Measurements from ENCODE around the gene GMPPA. TPM values are rescaled to one million over a fixed set of nuclear protein-coding genes. Genes with fewer than 3 reads are reported as not detected.

GMPPA gene
- polyA plus RNA-seq, 1 donor (not counting 4 experiments of a cell fraction or from before 2014, with no cell fraction given) = 50.6 TPM

GRCh38 chr2:219489315-219489714 is 9.4 kb upstream of the GMPPA start:
- TF ChIP-seq CTCF (optimal IDR thresholded peaks at IDR 0.05 in 1 of 3, IDR thresholded peaks at IDR 0.05 in 1 of 3, conservative IDR thresholded peaks at IDR 0.05 in 1 of 3; ENCODE audit: extremely low read depth in 1 of 3, insufficient read depth in 2 of 3, low read length in 3 of 3) = no peak
- no peak for TF ChIP-seq EZH2 (IDR thresholded peaks at IDR 0.05; ENCODE audit: low read length)
- Histone ChIP-seq H3K9me3 (ENCODE audit: control insufficient read depth, low read depth, low read length) (no peaks in the 10 kb centered on the region), H3K9ac (ENCODE audit: control insufficient read depth, extremely low read depth, insufficient read depth, low read length) (no peak overlapping the region), H3K4me2 (ENCODE audit: control insufficient read depth, extremely low read depth, insufficient read depth, low read depth, low read length) (no peak overlapping the region), H3K4me1 (ENCODE audit: control insufficient read depth, extremely low read depth, insufficient read depth, low read length) (no peaks in the 10 kb centered on the region), H3K27me3 (ENCODE audit: control insufficient read depth, extremely low read depth, insufficient read depth, low read length) (peaks cover 34% of the 10 kb centered on the region), H3K4me3 (ENCODE audit: control insufficient read depth in 2 of 3, extremely low read depth in 1 of 3, insufficient read depth in 2 of 3, low read depth in 1 of 3, low read length in 3 of 3) (no peak overlapping the region), H3K9me1 (ENCODE audit: control insufficient read depth, extremely low read depth, insufficient read depth, low read length) (no peaks in the 10 kb centered on the region), H3K79me2 (ENCODE audit: control insufficient read depth, insufficient read depth, low read length) (no peaks in the 10 kb centered on the region), H2AFZ (ENCODE audit: control insufficient read depth, low read length) (no peak overlapping the region), H3K27ac (ENCODE audit: control insufficient read depth, insufficient read depth, low read length) (no peak overlapping the region), H4K20me1 (ENCODE audit: control insufficient read depth, extremely low read depth, insufficient read depth, low read length) (peaks cover 2% of the 10 kb centered on the region), H3K36me3 (ENCODE audit: control insufficient read depth in 2 of 2, extremely low read depth in 1 of 2, insufficient read depth in 2 of 2, low read length in 2 of 2) (peaks cover 0 to 3% of the 10 kb centered on the region in 2 experiments)
- dilution Hi-C loops (cut with MboI; ENCODE audit: extremely low pct_ligation_motif_present, low sequenced_read_pairs) = no loop called here
- FAIRE-seq (no peak), DNase-seq (ENCODE audit: low read depth, low spot score) (no peak)

DNA sequence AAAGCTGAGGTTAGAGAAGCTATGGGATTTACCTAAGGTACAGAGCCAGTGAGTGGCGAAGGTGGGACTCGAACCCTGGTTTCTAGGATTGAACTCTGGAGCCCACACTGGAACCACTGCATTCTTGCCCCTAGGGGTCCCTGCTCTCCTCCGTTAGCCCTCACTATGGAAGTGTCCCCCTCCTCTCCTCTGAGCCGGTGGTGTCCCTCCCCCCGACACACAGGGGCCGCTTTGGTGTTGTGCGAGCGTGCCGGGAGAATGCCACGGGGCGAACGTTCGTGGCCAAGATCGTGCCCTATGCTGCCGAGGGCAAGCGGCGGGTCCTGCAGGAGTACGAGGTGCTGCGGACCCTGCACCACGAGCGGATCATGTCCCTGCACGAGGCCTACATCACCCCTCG is 8.5 kb upstream of the GMPPA start:
- H3K4me2 ChIP-seq (ENCODE audit: control insufficient read depth, extremely low read depth, insufficient read depth, low read depth, low read length) = no peak overlapping the region
- H2AFZ ChIP-seq (ENCODE audit: control insufficient read depth, low read length) = no peak overlapping the region
- dilution Hi-C loops (cut with MboI; ENCODE audit: extremely low pct_ligation_motif_present, low sequenced_read_pairs) = no loop called here
- no peaks in the 10 kb centered on the region for H3K4me1 ChIP-seq (ENCODE audit: control insufficient read depth, extremely low read depth, insufficient read depth, low read length)
- peaks cover 3% of the 10 kb centered on the region for H4K20me1 ChIP-seq (ENCODE audit: control insufficient read depth, extremely low read depth, insufficient read depth, low read length)
- no peak overlapping the region for H3K9ac ChIP-seq (ENCODE audit: control insufficient read depth, extremely low read depth, insufficient read depth, low read length)
- H3K9me1 ChIP-seq (ENCODE audit: control insufficient read depth, extremely low read depth, insufficient read depth, low read length) = no peaks in the 10 kb centered on the region
- H3K36me3 ChIP-seq (ENCODE audit: control insufficient read depth in 2 of 2, extremely low read depth in 1 of 2, insufficient read depth in 2 of 2, low read length in 2 of 2) = peaks cover 0 to 3% of the 10 kb centered on the region in 2 experiments
- H3K79me2 ChIP-seq (ENCODE audit: control insufficient read depth, insufficient read depth, low read length) = no peaks in the 10 kb centered on the region
- peaks cover 34% of the 10 kb centered on the region for H3K27me3 ChIP-seq (ENCODE audit: control insufficient read depth, extremely low read depth, insufficient read depth, low read length)
- DNase-seq (ENCODE audit: low read depth, low spot score) (no peak), FAIRE-seq (no peak)
- no peak overlapping the region for H3K27ac ChIP-seq (ENCODE audit: control insufficient read depth, insufficient read depth, low read length)
- TF ChIP-seq EZH2 (IDR thresholded peaks at IDR 0.05; ENCODE audit: low read length) (no peak), CTCF (optimal IDR thresholded peaks at IDR 0.05 in 1 of 3, IDR thresholded peaks at IDR 0.05 in 1 of 3, conservative IDR thresholded peaks at IDR 0.05 in 1 of 3; ENCODE audit: extremely low read depth in 1 of 3, insufficient read depth in 2 of 3, low read length in 3 of 3) (no peak)
- no peaks in the 10 kb centered on the region for H3K9me3 ChIP-seq (ENCODE audit: control insufficient read depth, low read depth, low read length)
- H3K4me3 ChIP-seq (ENCODE audit: control insufficient read depth in 2 of 3, extremely low read depth in 1 of 3, insufficient read depth in 2 of 3, low read depth in 1 of 3, low read length in 3 of 3) = no peak overlapping the region
